ENCODE results near the gene TNNI3K.

Gene TNNI3K

GRCh38 chr1:74314438-74314837 is 79.3 kb downstream of the TNNI3K start:
- DNase-seq (ENCODE audit: low read depth, low spot score): no peak

- no peak for DNase-seq (ENCODE audit: low read depth, low spot score)
Measured at GRCh38 chr1:74316302-74316701, 81.1 kb downstream of the TNNI3K start.

- no peak for DNase-seq (ENCODE audit: low read depth, low spot score)
Measured at GRCh38 chr1:74317663-74318062, 82.5 kb downstream of the TNNI3K start.

GRCh38 chr1:74323937-74324473 is 88.8 kb downstream of the TNNI3K start:
- no peak for DNase-seq (ENCODE audit: low read depth, low spot score)

- DNase-seq (ENCODE audit: low read depth, low spot score): no peak
Measured at GRCh38 chr1:74324684-74325448, 89.7 kb downstream of the TNNI3K start.

- DNase-seq (ENCODE audit: low read depth, low spot score): no peak
Measured at GRCh38 chr1:74328851-74329250, 93.7 kb downstream of the TNNI3K start.

- DNase-seq (ENCODE audit: low read depth, low spot score): no peak
Measured at GRCh38 chr1:74333244-74333643, 98.1 kb downstream of the TNNI3K start.

- DNase-seq (ENCODE audit: low read depth, low spot score): no peak
Measured at GRCh38 chr1:74334147-74334546, 99.0 kb downstream of the TNNI3K start.

DNA sequence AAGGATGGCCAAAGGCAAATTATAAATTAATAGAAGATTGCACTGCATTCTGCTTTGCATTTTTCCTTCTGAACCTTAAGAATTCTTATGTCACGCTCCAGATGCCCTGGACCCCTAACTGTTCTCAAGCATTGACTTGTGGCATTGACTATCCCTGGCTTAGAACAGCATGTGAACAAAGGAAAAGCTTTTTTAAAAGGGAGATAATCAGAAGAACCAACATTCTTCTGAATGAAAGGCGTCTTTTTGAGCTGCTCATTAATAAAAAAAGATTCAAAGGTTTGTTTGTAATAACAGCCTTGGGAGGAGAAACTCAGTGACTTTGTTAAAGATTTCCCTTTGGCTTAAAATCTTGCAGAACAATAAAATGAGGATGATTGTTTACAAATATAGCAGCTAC is 105.5 kb downstream of the TNNI3K start:
- DNase-seq (ENCODE audit: low read depth, low spot score): no peak

DNA sequence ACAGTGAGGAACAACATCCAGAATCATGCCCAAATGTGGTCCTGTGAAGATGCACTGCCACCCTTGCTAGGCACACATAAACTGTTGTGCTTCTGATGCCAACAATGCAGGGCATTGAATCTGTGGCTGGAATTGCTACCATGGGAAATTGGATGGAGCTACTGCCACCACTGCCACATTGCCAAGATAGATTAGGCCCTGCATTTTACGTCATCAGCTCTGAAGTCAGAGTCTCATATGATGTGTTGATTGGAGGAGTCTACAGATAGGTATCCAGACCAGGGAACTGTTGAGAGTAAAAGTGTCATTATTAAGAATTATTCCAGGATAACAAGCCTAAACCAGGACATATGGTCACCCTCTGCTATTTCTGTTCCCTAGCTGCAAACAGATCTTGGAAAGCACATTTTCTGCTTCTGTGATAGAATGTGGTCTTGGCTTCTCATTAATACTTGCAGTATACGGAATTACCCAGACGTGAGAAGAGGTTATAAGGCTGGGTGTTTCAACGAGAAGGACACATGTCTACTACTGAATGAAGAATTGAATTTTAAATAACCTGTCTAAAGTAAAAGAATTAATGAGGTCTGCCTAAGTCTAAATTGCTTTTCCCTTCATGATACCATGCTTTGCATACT is 106.6 kb downstream of the TNNI3K start:
- DNase-seq (ENCODE audit: low read depth, low spot score): no peak

- DNase-seq (ENCODE audit: low read depth, low spot score): peak; percentile 1
Measured at GRCh38 chr1:74343216-74343615, 108.0 kb downstream of the TNNI3K start.

GRCh38 chr1:74344387-74344786 is 109.2 kb downstream of the TNNI3K start:
- no peak for DNase-seq (ENCODE audit: low read depth, low spot score)

- DNase-seq (ENCODE audit: low read depth, low spot score): no peak
Measured at GRCh38 chr1:74356493-74356892, 121.3 kb downstream of the TNNI3K start.

DNA sequence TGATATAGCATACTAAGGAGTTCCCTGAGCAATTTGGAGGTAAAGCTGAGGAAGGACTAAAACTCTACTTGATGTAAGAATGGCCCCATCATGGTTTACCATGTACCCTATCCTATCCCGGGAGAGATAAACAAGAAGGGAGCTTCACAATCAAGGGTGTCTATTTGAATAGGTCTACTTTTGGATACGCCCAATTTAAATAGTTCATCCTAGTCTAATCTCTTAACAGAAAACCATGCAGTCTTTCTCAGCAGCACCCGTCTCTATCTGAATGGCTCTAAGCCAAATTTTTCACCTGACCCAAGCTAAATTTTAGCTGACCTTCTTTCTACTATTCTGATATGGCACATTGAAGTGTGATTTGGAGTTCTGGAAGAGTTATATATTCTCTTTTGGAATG is 122.0 kb downstream of the TNNI3K start:
- DNase-seq (ENCODE audit: low read depth, low spot score): no peak

- DNase-seq (ENCODE audit: low read depth, low spot score): no peak
Measured at GRCh38 chr1:74357756-74358155, 122.6 kb downstream of the TNNI3K start.

DNA sequence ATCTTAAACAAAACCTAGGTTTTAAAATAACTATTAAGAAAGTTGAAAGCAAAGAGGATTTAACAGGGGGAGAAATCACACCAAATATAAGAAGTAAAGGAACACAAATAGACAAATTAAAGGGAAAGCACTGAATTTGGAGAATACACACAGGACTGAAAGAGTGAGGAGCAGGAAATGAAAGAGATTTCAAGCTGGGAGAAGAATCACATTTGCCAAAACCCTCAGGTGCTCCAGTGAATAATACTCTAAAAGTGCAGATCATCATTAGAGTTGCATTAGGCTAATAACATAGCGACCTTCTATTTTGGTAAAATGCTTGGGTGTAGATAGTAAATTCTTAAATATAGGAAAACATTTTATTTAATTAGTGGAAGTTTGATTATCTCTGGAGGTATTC is 127.5 kb downstream of the TNNI3K start:
- DNase-seq (ENCODE audit: low read depth, low spot score): no peak

GRCh38 chr1:74363220-74363619 is 128.0 kb downstream of the TNNI3K start:
- no peak for DNase-seq (ENCODE audit: low read depth, low spot score)

DNA sequence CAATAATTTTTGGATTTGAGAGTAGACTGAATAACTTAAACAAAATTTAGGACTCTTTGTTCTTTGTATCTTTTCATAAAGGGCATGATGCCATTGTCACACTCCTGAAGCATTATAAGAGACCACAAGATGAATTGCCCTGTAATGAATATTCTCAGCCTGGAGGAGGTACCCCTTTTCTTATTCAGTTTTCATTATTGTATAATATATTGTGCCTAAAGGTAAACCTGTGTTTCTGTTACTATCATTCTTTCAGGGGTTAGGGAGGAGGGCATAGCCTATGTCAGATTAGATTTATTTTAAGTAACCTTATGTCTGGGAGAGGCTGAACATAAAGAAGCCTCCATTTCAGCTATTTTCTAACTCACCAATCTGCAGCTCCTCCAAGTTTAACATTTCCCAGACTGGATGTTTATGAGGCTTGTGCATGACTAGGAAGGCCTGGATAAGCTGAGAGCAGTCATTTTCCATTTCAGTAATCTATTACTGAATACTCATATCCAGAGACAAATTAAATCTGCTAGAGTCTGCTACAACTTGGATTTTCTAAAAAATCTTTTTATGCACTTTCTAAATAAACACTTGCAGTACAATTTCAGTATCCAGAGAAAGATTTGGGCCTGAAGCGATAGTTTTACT is 132.1 kb downstream of the TNNI3K start:
- DNase-seq (ENCODE audit: low read depth, low spot score): no peak

- no peak for DNase-seq (ENCODE audit: low read depth, low spot score)
Measured at GRCh38 chr1:74368335-74368734, 133.1 kb downstream of the TNNI3K start.

DNA sequence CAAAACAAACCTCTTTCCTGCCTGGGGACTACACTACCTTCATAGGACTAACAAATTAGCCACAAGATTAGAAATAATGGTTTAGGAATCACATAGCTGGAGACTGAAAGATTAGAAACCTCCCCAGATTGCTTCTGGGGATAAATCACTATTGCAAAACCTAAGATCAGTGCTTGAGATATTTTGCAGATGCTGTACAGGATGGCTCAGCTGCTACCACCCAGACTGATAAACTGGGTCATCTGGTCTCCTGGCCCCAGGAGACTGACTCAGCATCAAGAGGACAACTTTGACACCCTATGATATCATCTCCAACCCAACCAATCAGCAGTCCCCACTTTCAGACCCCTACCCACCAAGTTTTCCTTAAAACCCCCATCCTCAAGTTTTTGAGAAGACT is 140.2 kb downstream of the TNNI3K start:
- DNase-seq (ENCODE audit: low read depth, low spot score): no peak

DNA sequence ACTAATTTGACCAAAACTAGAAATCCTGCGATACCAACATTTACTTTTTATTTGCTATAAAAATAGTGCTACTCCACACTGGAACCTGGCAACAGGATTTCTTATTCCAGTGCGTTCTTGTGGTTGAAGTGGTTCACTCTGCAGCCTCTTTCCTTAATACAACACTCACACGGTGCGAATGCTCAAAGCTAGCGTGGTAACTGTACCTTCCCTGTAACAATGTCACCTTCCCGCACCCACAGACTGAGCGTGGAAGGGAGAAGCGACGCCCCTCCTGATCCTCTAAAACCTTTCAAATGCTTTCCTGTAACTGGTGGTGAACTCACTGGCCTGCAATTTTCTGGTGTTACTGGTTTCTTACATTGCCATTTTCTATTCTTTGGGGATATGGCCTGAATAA is 145.1 kb downstream of the TNNI3K start:
- DNase-seq (ENCODE audit: low read depth, low spot score): no peak

GRCh38 chr1:74388855-74389254 is 153.7 kb downstream of the TNNI3K start:
- DNase-seq (ENCODE audit: low read depth, low spot score): no peak

DNA sequence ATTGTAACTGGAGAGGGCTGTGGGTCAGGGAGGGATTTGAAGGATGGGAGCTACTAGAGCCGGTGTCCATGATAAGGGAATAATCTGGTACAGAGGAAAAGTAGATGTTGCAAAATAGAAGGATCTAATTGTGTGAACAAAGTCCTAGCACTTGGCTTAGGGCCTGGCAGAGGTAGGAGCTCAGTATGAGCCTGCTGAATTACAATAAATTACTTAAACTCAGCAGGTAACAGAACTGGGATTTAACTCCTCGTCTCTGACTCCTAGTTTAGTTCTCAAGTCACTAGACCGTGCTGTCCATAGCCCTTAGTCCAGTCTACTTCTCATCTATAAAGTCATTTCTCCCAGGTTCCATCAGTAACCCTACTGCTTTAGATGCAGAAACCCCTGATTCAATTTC is 157.0 kb downstream of the TNNI3K start:
- DNase-seq (ENCODE audit: low read depth, low spot score): no peak

Data from iPS DF 19.7 (cell line).